Ecto neural progenitor cell (in vitro differentiated cells): ENCODE measurements around the gene CTNNB1.

Source experiments
- DNase-seq: peaks from one replicate; pipeline ENCODE4 v3.0.0-alpha.2; 2018; ENCODE audit warnings: low spot score

CTNNB1 gene

DNA sequence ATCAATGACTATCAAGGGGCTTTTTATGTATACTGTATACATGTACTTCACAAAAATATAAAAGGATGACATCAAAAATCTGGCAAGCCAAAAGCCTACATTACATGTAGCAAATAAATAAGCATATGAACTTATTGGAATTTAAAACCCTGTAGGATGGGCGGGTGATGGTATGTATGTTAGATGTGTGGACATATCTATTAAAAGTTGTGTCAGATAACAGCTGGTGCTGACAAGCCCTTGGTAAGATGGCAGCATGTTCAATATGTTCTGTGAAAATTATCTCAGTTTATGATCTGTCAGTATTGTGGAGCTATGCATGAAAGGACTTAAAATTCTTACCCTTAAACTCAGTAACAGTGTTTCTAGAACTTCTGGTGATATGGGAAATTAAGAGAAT, 20.1 kb downstream of the CTNNB1 start:
- no peak for DNase-seq

DNA sequence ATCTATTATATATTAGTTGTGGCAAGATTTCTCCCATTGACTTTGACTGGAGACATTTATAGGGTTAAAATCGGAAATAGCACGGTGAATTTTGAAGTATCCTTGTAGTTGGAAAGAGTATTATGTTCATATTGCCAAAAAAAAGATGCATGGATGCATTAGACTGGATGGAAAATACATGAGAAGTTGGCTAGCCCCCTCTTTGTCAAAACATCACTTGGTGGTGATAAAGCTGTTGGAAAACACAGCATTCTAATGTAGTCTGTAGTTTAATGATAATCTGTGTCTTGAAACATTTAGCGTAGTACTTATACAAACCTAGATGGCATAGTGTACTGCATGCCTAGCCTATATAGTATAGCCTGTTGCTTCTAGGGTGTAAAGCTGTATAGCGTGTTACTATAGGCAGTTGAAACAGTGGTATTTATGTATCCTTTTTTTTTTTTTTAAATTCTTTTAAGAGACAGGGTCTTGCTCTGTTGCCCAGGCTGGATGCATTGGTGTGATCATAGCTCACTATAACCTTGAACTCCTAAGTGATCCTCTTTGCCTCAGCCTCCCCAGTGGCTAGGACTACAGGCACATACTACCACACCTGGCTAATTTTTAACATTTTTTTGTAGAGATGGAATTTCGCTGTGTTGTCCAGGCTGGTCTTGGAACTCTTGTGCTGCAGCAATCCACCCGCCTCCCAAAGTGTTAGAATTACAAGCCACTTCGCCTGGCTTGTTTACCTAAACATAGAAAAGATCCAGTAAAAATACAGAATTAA, 21.8 kb downstream of the CTNNB1 start:
- no peak for DNase-seq

DNA sequence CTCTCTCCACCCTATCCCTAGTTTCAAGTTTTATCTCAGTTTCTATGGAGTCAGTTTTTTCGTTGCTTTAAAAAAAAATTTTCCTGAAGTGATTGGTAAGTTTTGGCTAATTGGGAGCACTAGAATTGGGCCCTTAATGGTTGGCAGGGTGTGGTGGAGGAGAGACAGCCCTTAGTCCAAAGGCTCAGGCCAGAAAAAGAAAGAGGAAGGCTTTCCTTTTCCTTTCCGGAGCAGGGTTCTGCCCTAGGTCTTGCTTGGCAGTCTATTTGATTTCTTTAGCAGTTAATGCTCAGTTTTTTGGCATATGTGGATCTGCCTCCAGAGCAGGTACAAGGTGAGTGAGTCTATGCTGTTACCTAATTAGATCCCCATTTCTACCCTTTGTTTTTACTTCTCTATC, 22.7 kb downstream of the CTNNB1 start:
- DNase-seq = no peak

DNA sequence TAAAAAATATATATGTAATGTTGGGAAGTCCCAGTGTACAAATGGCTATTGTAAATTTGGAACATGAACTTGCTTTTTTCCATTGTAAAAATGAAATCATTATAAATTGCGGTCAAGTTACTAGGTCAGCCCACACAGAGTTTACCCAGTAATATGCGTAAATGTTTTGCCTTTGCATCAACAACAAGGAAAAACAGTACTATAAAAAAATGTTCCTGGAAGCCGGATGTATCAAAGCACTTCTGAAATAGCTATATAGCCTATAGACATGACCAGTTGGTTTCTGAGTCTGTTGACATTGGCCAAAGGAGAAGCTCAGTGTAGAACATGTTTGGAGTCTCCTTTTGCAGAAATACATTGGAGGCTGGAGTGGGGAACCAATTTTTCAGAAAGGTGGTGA, 23.2 kb downstream of the CTNNB1 start:
- DNase-seq = no peak

DNA sequence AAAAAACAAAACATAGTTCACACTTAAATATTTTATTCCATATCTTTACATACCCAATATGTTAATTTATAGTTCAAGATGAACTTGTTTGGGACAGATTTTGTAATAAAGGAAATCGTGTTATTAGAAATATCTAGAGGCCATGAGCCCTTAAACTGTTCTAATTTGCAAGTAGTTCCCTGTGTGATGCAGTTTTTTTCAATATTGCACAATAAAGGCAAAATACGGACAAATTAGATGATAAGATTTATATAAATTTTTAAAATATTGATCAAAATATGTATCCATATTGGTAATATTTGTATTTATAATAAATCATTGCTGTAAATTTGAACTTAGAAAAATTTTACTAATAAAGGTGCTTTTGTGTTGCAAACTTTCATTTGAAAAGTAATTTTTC, 23.8 kb downstream of the CTNNB1 start:
- DNase-seq = no peak

DNA sequence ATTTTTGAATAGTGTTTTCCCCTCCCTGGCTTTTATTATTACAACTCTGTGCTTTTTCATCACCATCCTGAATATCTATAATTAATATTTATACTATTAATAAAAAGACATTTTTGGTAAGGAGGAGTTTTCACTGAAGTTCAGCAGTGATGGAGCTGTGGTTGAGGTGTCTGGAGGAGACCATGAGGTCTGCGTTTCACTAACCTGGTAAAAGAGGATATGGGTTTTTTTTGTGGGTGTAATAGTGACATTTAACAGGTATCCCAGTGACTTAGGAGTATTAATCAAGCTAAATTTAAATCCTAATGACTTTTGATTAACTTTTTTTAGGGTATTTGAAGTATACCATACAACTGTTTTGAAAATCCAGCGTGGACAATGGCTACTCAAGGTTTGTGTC, 24.4 kb downstream of the CTNNB1 start:
- DNase-seq = no peak

DNA sequence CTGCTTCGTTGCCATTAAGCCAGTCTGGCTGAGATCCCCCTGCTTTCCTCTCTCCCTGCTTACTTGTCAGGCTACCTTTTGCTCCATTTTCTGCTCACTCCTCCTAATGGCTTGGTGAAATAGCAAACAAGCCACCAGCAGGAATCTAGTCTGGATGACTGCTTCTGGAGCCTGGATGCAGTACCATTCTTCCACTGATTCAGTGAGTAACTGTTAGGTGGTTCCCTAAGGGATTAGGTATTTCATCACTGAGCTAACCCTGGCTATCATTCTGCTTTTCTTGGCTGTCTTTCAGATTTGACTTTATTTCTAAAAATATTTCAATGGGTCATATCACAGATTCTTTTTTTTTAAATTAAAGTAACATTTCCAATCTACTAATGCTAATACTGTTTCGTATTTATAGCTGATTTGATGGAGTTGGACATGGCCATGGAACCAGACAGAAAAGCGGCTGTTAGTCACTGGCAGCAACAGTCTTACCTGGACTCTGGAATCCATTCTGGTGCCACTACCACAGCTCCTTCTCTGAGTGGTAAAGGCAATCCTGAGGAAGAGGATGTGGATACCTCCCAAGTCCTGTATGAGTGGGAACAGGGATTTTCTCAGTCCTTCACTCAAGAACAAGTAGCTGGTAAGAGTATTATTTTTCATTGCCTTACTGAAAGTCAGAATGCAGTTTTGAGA, 25.0 kb downstream of the CTNNB1 start:
- DNase-seq = no peak

DNA sequence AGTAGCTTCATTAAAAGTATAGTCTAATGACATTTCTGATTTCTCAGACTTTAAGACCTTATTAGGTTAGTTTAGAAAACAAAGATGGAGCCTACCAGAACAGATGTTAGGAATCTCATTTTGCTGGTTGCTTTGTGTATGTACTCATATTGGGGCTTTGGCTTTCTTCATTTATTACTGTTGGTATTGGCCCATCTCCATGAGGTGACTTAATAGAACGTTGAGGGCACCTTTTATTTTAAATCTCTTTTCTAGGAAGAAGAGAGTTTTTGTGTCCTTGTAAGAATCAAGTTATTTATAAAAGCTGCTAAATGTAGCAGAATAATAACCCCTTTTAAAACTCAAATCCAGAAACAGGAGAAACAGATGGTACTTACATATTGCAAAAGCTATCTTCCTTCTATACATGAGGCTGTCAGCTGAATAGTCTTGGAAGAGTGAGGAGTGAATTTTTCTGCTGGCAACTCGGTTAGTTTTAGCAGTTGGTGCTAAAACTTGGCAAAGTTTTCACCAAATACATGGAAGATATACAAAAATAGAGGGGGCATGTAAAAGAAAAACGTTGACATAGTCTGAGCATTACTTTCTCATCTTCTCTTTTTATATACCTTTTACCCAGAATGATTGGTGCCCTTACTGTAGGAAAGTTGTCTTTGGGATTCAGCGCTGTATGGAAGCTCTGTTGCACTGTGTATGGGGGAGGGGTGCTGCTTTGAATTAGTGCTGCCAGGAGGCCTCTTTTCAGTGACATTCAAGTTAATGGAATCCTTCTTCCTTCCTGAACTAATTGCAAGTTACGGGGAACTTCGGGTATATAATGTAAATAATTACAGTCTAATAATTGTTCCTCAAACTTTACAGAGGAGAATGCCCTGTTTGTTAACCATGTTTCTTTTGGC, 35.8 kb downstream of the CTNNB1 start:
- no peak for DNase-seq

DNA sequence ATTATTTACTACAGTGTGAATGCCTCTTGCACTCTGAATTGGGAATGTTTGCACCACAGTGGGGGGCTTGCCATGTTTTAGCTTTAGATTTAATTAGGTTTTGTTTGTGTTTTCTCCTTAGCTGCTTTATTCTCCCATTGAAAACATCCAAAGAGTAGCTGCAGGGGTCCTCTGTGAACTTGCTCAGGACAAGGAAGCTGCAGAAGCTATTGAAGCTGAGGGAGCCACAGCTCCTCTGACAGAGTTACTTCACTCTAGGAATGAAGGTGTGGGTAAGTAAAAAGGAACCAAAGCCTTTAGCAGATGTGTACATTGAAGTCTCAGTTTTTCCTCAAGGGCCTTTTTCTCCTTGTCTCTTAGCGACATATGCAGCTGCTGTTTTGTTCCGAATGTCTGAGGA, 36.9 kb downstream of the CTNNB1 start:
- no peak for DNase-seq

DNA sequence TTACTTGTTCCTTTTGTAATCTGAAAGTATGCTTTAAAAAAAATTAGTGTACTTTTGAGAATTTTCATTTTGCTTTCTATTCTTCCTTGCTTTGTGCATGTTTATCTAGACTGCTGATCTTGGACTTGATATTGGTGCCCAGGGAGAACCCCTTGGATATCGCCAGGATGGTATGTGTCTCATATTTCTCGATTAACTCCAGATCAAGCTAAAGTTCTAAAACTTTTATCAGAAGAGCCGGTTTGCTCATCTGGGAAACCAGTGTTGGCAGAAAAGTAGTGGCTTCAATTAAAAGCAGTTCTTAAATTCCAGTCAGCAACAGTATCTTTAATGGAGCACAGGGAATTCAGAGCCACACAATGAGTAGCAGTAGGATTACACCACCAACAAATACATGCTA, 38.6 kb downstream of the CTNNB1 start:
- no peak for DNase-seq

DNA sequence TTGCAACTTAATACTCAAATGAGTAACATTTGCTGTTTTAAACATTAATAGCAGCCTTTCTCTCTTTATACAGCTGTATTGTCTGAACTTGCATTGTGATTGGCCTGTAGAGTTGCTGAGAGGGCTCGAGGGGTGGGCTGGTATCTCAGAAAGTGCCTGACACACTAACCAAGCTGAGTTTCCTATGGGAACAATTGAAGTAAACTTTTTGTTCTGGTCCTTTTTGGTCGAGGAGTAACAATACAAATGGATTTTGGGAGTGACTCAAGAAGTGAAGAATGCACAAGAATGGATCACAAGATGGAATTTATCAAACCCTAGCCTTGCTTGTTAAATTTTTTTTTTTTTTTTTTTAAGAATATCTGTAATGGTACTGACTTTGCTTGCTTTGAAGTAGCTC, 40.3 kb downstream of the CTNNB1 start:
- no peak for DNase-seq

DNA sequence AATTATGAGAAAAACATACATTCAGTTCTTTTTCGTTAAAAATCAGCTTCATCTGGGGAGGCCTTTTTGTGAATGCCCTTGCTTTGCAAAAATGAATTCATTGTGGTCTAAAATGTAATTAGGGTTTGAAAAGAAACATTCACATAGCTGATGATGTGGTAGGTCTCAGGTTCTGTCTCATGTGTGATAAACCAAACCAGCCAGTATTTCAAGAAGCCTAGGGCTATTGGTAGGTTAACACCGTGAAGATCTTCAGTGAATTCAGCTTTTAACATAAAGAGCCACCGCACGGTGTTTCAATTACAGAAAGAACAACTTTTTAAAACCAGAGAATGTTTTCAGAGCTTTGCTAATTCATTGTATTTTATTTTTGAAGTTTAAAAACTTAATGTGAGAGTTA, 41.9 kb downstream of the CTNNB1 start:
- DNase-seq = no peak

DNA sequence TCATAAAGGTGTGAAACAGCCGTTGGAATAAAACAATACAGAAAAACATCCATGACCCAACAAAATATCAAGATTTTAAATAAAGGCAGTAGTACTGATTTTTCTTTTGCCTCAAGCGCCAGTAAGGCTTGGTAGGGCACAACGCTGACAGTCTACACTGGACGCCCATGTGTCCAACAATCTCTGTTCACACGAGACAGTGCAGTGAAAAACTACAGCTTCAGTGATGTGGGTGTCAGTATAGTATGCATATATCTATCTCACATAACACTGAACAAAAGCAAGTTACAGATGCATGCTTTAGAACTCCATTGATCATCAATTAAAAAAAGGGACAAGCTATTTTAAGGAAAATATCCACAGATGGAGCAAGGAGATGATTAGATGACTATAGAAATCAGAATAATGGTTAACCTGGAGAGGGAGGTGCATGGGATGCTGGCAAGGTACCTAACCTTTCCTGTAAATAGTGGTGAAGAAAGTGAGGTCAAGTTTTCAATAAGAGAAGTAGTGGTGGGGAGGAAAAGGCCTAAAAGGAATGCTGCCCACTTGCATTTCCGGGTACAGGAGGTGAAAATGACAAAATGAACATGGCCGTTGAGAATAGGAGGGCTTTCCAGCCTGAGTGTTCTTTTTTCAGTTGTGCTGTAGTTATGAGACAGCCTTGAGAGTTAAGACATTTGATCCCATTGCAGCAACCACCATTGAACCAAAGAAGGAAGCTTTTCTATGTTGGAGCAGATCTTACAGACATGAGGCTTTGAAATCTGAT, 42.7 kb downstream of the CTNNB1 start:
- DNase-seq = no peak

DNA sequence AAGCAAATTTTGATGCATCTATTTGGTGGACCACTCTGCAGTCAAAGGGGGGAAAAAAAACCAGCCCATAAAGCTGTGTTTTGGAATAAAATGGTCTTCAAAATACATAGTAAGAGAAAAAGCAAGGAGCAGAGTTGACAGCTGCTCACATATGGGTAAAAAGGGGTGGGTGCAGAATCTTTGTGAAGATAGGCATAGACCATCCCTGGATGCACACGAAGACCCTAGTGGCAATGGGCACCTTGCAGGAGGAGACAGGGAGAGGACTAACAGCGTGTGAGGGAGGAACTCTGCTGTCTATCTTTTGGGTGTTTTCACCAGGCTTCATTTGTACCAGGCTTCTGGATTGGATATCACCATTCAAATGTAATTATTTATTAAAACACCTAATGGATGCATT, 43.9 kb downstream of the CTNNB1 start:
- DNase-seq = no peak

DNA sequence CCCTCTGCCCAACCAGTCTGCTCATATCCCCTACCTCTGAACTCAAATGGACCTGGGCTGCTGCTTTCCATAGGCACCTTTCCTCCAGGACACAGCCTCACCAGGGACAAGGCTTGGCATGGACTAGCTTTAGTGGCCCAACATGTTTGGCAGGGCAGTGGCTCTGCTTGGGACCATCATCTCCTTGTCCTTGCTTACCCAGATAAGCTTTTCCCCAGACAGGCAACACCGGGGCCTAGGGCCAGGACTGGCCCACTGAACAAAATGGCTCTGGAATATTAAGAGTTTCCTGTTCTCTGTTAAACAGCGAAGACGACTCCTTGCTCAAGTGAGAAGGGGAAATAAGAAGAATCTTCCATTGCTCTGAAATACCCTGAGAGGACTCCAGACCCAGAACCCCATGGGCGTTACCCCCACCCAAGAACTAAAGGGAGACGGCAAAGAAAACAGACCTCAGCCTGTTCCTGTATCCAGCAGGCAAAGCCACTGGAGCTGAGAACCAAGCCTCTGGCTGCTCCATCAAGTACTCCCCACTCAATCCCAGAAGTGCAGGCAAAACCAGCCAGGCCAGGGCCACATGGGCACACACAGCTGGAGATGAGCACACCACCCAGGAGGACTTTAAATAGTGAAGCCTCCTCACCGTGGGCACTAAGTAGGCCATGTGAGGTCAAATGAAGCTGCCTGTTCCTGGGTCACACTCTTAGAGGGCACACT, 45.5 kb downstream of the CTNNB1 start:
- no peak for DNase-seq

DNA sequence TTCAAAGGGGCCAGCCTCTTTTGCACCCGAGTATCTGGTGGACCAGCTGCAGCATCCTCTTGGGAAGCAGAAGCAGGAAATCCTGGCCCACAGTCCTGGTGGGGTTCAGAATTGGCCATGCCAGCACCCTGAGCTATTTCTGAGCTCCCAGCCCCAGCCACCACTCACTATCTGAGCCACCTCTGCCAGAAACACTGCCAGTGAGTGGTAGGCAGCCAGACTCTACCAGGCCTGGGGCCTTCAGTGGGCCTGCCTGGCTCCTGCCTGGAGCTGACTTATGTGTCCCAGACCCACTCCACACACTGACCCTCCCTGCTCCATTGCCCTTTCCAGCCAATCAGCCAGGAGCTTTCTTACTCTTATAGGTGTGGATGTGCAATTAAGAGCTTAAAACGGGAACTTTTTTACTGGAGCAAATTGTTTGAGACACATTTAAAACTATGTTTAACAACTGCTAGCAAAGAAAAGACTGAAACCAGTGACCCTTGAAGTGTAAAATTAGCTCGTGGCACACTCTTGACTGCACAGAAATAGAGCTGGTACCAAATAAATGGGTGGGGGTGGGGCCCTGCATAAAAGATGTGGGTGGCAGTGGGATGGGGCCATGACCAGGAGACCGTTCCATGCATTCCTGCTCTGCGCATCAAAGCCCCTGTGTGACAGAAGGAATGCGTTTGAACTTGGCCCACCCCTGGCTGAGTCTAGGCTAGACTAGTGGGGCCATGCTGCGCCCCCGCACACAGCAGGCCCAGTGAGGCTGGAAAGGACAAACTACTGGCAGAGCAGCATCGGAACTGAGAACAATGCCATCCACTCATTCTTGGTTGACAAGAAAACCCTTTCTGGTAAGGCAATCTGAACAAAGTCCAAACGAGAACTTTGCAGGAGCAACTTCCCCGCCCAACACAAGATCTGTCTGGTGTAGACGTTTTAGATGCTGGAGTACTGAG, 48.0 kb downstream of the CTNNB1 start:
- peak; percentile 41 for DNase-seq

DNA sequence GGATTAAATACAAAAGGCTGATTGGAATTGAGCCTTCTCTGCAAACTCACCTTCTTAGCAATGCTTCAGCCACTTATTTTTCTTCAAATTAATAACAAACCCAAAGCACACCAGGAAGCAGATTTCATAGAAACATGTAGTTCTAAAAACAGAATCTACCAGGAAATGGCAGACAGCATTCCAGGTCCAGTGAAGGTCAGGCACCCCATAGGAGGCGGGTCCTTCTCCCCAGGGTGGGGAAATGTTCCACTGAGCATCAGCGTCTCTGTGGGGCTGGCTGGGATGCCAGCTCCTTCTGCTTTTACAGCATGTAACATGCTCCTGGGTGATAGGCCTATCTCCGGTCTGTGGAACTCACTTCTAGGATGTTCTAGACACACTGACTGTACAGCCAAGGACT, 49.2 kb downstream of the CTNNB1 start:
- DNase-seq = no peak

DNA sequence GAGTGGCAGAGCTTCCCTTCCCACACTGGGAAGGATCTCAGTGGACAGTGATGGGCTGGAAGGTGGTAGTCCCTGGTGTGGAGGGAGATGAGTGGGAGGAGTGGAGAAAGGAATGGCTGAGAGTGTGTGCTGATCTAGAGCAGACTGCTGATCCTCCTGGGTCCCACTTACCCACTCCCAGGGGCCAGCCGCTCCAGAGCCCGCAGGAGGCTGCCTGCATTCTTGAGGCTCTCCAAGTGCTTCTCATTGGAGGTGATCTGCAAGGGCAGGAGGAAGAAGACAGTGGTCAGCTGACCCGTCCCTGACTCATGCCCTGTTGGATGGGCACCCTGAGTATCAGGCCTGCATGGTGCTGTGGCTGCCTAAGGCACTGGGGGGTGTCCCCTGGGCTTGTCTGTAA, 50.0 kb downstream of the CTNNB1 start:
- no peak for DNase-seq

DNA sequence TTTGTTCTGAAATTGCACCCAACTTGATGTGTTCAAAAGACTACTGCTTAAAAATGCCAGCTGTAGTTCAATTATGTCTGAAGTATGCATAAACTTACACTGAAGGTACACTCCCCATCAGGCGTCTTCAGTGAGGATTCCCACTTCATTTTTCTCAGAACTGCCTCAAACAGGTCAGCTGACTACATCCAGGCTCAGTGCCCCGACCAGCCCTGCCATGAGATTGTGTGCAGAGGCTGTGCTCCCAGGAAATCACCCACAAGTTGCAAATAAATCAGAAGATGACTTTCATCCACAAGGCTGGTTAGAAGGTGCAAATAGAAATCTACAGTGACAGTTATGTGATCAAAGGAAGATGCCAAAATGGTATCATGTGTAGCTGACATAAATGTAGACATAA, 51.5 kb downstream of the CTNNB1 start:
- DNase-seq = no peak

DNA sequence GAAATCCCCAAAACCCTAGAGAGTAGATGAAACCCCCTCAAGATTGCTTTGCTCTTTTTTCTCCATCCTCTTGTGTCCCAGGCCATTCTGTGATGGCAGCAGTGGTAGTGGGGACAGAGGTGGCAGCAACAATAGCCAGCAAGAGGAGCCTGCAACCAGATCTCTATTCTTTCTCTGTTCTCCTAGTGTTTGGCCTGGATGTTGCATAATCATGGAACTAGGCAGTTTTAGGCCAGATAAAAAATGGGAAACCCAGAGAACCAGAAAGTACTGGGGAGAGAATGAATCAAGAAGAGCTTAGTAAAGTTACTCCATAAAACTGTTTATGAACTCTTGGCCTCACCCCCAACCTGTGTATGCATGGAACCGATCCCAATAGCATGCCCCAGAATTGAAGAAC, 52.3 kb downstream of the CTNNB1 start:
- no peak for DNase-seq
